ENCODE data around the gene KCNT2. TPM values are rescaled to one million over a fixed set of nuclear protein-coding genes. Genes with fewer than 3 reads are reported as not detected.

KCNT2 gene
- total and polyA plus RNA-seq, 9 of the 15 experiments (the other 6 are each of a cell fraction or from before 2014, with no cell fraction given): 0.13 to 0.73 (median 0.28) TPM

- TF ChIP-seq SAFB (IDR thresholded peaks at IDR 0.05; ENCODE audit: borderline replicate concordance, low read depth, low read length): no peak
- TF ChIP-seq ZNF316 (IDR thresholded peaks at IDR 0.05): peak; percentile 67
- peak; percentile 49 for TF ChIP-seq TBP (optimal IDR thresholded peaks at IDR 0.05; ENCODE audit: low read depth, low read length)
- no peak for TF ChIP-seq RBM15 (IDR thresholded peaks at IDR 0.05; ENCODE audit: insufficient read depth, low read length)
- TF ChIP-seq ZBTB26 (CRISPR knock-in tag; IDR thresholded peaks at IDR 0.05): no peak
- no peak for TF ChIP-seq DNMT1 (IDR thresholded peaks at IDR 0.05)
- no peak for TF ChIP-seq POLR3G (IDR thresholded peaks at IDR 0.05; ENCODE audit: extremely low read depth, insufficient read length, insufficient replicate concordance)
- TF ChIP-seq, protein P1, sequence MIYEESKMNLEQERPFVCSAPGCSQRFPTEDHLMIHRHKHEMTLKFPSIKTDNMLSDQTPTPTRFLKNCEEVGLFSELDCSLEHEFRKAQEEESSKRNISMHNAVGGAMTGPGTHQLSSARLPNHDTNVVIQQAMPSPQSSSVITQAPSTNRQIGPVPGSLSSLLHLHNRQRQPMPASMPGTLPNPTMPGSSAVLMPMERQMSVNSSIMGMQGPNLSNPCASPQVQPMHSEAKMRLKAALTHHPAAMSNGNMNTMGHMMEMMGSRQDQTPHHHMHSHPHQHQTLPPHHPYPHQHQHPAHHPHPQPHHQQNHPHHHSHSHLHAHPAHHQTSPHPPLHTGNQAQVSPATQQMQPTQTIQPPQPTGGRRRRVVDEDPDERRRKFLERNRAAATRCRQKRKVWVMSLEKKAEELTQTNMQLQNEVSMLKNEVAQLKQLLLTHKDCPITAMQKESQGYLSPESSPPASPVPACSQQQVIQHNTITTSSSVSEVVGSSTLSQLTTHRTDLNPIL (CRISPR knock-in tag; IDR thresholded peaks at IDR 0.05): no peak
- 0 out of 2 replicates have a peak, but pooled peaks have one; percentile 29 for TF ChIP-seq MBD2 (IDR thresholded peaks at IDR 0.05; ENCODE audit: borderline replicate concordance, low read depth)
- no peak for TF ChIP-seq SMARCB1 (IDR thresholded peaks at IDR 0.05; ENCODE audit: insufficient read length, low read depth)
- TF ChIP-seq KDM1A (IDR thresholded peaks at IDR 0.05): no peak
- TF ChIP-seq ETV6 (IDR thresholded peaks at IDR 0.05; ENCODE audit: borderline replicate concordance in 1 of 2, low read depth in 2 of 2, low read length in 1 of 2): no peak
- no peak for TF ChIP-seq ETV6 (CRISPR knock-in tag; IDR thresholded peaks at IDR 0.05; ENCODE audit: borderline replicate concordance)
- TF ChIP-seq SRSF7 (optimal IDR thresholded peaks at IDR 0.05; ENCODE audit: low read depth, low read length): no peak
- peak; percentile 51; the same call in 1 of the 2 replicates for TF ChIP-seq POLR2A (conservative IDR thresholded peaks at IDR 0.05)
- TF ChIP-seq ARNT (IDR thresholded peaks at IDR 0.05): no peak
- no peak for TF ChIP-seq ASH1L (IDR thresholded peaks at IDR 0.05; ENCODE audit: borderline replicate concordance, low read depth, partially characterized antibody)
- TF ChIP-seq SAFB2 (IDR thresholded peaks at IDR 0.05; ENCODE audit: borderline replicate concordance, low read depth, low read length, severe bottlenecking): no peak
- no peak for TF ChIP-seq RAD51 (IDR thresholded peaks at IDR 0.05; ENCODE audit: borderline replicate concordance, low read depth)
- TF ChIP-seq SLC30A9 (CRISPR knock-in tag; IDR thresholded peaks at IDR 0.05): no peak
- TF ChIP-seq CTBP1 (IDR thresholded peaks at IDR 0.05; ENCODE audit: borderline replicate concordance): peak; percentile 74
- TF ChIP-seq RFX1 (IDR thresholded peaks at IDR 0.05): no peak
- peak; percentile 70 for TF ChIP-seq MEIS2 (IDR thresholded peaks at IDR 0.05; ENCODE audit: partially characterized antibody)
- TF ChIP-seq MAFG (tag; conservative IDR thresholded peaks at IDR 0.05): peak; percentile 74
- no peak for TF ChIP-seq NKRF (IDR thresholded peaks at IDR 0.05; ENCODE audit: borderline replicate concordance)
- no peak for TF ChIP-seq SPI1 (IDR thresholded peaks at IDR 0.05; ENCODE audit: borderline replicate concordance, low read depth, low read length)
- no peak for TF ChIP-seq BHLHE40 (IDR thresholded peaks at IDR 0.05; ENCODE audit: low read length)
- TF ChIP-seq IFI16 (CRISPR knock-in tag; IDR thresholded peaks at IDR 0.05): no peak
These were observed 41.8 kb upstream of the KCNT2 start (continued) for GRCh38 chr1:196649990-196650389.
